GM12872 (cell line): ENCODE measurements around the gene IQSEC1.

Experiments
- CTCF ChIP-seq: IDR thresholded peaks from 3 replicates; pipeline ENCODE4 v1.5.1; 2011; ENCODE audit warnings: low read depth, mild to moderate bottlenecking, low read length, moderate library complexity; ENCODE audit not compliant: insufficient read depth

Gene IQSEC1

GRCh38 chr3:13039213-13039896 is 33.9 kb downstream of the IQSEC1 start:
- TF ChIP-seq CTCF, result no peak

GRCh38 chr3:13037458-13038117 is 35.6 kb downstream of the IQSEC1 start:
- no peak for TF ChIP-seq CTCF

- TF ChIP-seq CTCF, result no peak
These were observed 38.4 kb downstream of the IQSEC1 start for GRCh38 chr3:13034861-13035260.

- TF ChIP-seq CTCF, result no peak
These were observed 39.0 kb downstream of the IQSEC1 start for GRCh38 chr3:13034109-13034800.

GRCh38 chr3:13032206-13032605 is 41.0 kb downstream of the IQSEC1 start:
- TF ChIP-seq CTCF, result no peak

GRCh38 chr3:13031621-13032020 is 41.6 kb downstream of the IQSEC1 start:
- TF ChIP-seq CTCF, result no peak

- no peak for TF ChIP-seq CTCF
These were observed 42.5 kb downstream of the IQSEC1 start for GRCh38 chr3:13030684-13031083.
